Dedifferentiated amniotic fluid mesenchymal stem cell (primary cell): ENCODE measurements around the gene PPP6R3.
"Not testable (repeated sequence)": the region's sequence is repeated elsewhere in the genome, so short reads cannot be mapped to it uniquely, and the experiment has no call there.

Experiments
- DNase-seq: peaks from one replicate; pipeline ENCODE4 v3.0.0-alpha.2; 2016; ENCODE audit errors: extremely low spot score

PPP6R3 gene

GRCh38 chr11:68601147-68601546, 140.6 kb downstream of the PPP6R3 start:
- DNase-seq = no peak

GRCh38 chr11:68609761-68610160, 149.2 kb downstream of the PPP6R3 start:
- DNase-seq = no peak

GRCh38 chr11:68610452-68611116, 150.0 kb downstream of the PPP6R3 start:
- DNase-seq = no peak

- no peak for DNase-seq
These were observed 155.1 kb downstream of the PPP6R3 start for GRCh38 chr11:68615657-68616056.

GRCh38 chr11:68617925-68618809, 157.6 kb downstream of the PPP6R3 start:
- DNase-seq = no peak

- no peak for DNase-seq
These were observed 161.3 kb downstream of the PPP6R3 start for GRCh38 chr11:68621826-68622225.

- not testable (repeated sequence) for DNase-seq
These were observed 163.2 kb downstream of the PPP6R3 start for GRCh38 chr11:68623706-68624105.

GRCh38 chr11:68625069-68625468, 164.5 kb downstream of the PPP6R3 start:
- DNase-seq = not testable (repeated sequence)

- DNase-seq = not testable (repeated sequence)
These were observed 165.7 kb downstream of the PPP6R3 start for GRCh38 chr11:68626236-68626635.

- not testable (repeated sequence) for DNase-seq
These were observed 168.3 kb downstream of the PPP6R3 start for GRCh38 chr11:68628837-68629236.

- DNase-seq = not testable (repeated sequence)
These were observed 171.8 kb downstream of the PPP6R3 start for GRCh38 chr11:68632375-68632774.

GRCh38 chr11:68632802-68633201, 172.2 kb downstream of the PPP6R3 start:
- no peak for DNase-seq

GRCh38 chr11:68634606-68635005, 174.1 kb downstream of the PPP6R3 start:
- not testable (repeated sequence) for DNase-seq

GRCh38 chr11:68635172-68635571, 174.6 kb downstream of the PPP6R3 start:
- DNase-seq = not testable (repeated sequence)

GRCh38 chr11:68635883-68636282, 175.3 kb downstream of the PPP6R3 start:
- not testable (repeated sequence) for DNase-seq

- DNase-seq = not testable (repeated sequence)
These were observed 178.8 kb downstream of the PPP6R3 start for GRCh38 chr11:68639322-68639721.

- no peak for DNase-seq
These were observed 181.3 kb downstream of the PPP6R3 start for GRCh38 chr11:68641880-68642279.

GRCh38 chr11:68643585-68643984, 183.0 kb downstream of the PPP6R3 start:
- no peak for DNase-seq

- no peak for DNase-seq
These were observed 186.3 kb downstream of the PPP6R3 start for GRCh38 chr11:68646832-68647231.

GRCh38 chr11:68649851-68650555, 189.5 kb downstream of the PPP6R3 start:
- no peak for DNase-seq

GRCh38 chr11:68650801-68651200, 190.2 kb downstream of the PPP6R3 start:
- no peak for DNase-seq
